ENCODE data around the gene TTLL11. TPM values are rescaled to one million over a fixed set of nuclear protein-coding genes. Genes with fewer than 3 reads are reported as not detected.

The TTLL11 gene
- total RNA-seq, 2 donors from 2014 or later: 0.39 to 2.1 TPM

- no peaks in the 10 kb centered on the region for H3K36me3 Mint-ChIP-seq
- no peak for ATAC-seq
- H3K27ac Mint-ChIP-seq: no peak overlapping the region
- DNase-seq (ENCODE audit: low spot score in 2 of 2): no peak
- H3K9me3 Mint-ChIP-seq: no peaks in the 10 kb centered on the region
Observed at GRCh38 chr9:121956808-121957207, 136.3 kb downstream of the TTLL11 start.

- no peaks in the 10 kb centered on the region for H3K36me3 Mint-ChIP-seq
- H3K9me3 Mint-ChIP-seq: no peaks in the 10 kb centered on the region
- DNase-seq (ENCODE audit: low spot score in 2 of 2) (no peak), ATAC-seq (no peak)
- H3K27ac Mint-ChIP-seq: no peak overlapping the region
Observed at GRCh38 chr9:121955649-121956048, 137.5 kb downstream of the TTLL11 start.

- H3K9me3 Mint-ChIP-seq: no peaks in the 10 kb centered on the region
Observed at GRCh38 chr9:121954477-121955140, 138.5 kb downstream of the TTLL11 start.

GRCh38 chr9:121952611-121953010, 140.5 kb downstream of the TTLL11 start:
- peak overlapping the region in 1 of 2 donors; percentile 59 for H3K27ac Mint-ChIP-seq
- no peaks in the 10 kb centered on the region for H3K9me3 Mint-ChIP-seq
- ATAC-seq (no peak), DNase-seq (ENCODE audit: low spot score in 2 of 2) (no peak)
- no peaks in the 10 kb centered on the region for H3K36me3 Mint-ChIP-seq

More at GRCh38 chr9:121954477-121955140, 138.5 kb downstream of the TTLL11 start:
- Mint-ChIP-seq H3K36me3 (no peaks in the 10 kb centered on the region), H3K27ac (no peak overlapping the region)
- DNase-seq (ENCODE audit: low spot score in 2 of 2): no peak
- no peak for ATAC-seq

GRCh38 chr9:121950866-121951265, 142.2 kb downstream of the TTLL11 start:
- no peaks in the 10 kb centered on the region for H3K9me3 Mint-ChIP-seq
- DNase-seq (ENCODE audit: low spot score in 2 of 2): no peak
- no peak overlapping the region for H3K27ac Mint-ChIP-seq
- no peak for ATAC-seq
- H3K36me3 Mint-ChIP-seq: no peaks in the 10 kb centered on the region

GRCh38 chr9:121950441-121950840, 142.7 kb downstream of the TTLL11 start:
- Mint-ChIP-seq H3K9me3 (no peaks in the 10 kb centered on the region), H3K36me3 (no peaks in the 10 kb centered on the region), H3K27ac (no peak overlapping the region)
- DNase-seq (ENCODE audit: low spot score in 2 of 2) (no peak), ATAC-seq (no peak)

GRCh38 chr9:121949766-121950165, 143.3 kb downstream of the TTLL11 start:
- H3K27ac Mint-ChIP-seq: no peak overlapping the region
- no peaks in the 10 kb centered on the region for H3K36me3 Mint-ChIP-seq
- no peaks in the 10 kb centered on the region for H3K9me3 Mint-ChIP-seq
- ATAC-seq (no peak), DNase-seq (ENCODE audit: low spot score in 2 of 2) (no peak)

GRCh38 chr9:121949364-121949763, 143.7 kb downstream of the TTLL11 start:
- Mint-ChIP-seq H3K27ac (no peak overlapping the region), H3K9me3 (no peaks in the 10 kb centered on the region), H3K36me3 (no peaks in the 10 kb centered on the region)
- DNase-seq (ENCODE audit: low spot score in 2 of 2) (no peak), ATAC-seq (peak in 1 of 2 donors; percentile 61)

GRCh38 chr9:121947775-121948174, 145.3 kb downstream of the TTLL11 start:
- H3K36me3 Mint-ChIP-seq: no peaks in the 10 kb centered on the region
- ATAC-seq: no peak

GRCh38 chr9:121946465-121946864, 146.6 kb downstream of the TTLL11 start:
- H3K27ac Mint-ChIP-seq: no peak overlapping the region
- no peak for DNase-seq (ENCODE audit: low spot score in 2 of 2)
- H3K36me3 Mint-ChIP-seq: no peaks in the 10 kb centered on the region
- no peaks in the 10 kb centered on the region for H3K9me3 Mint-ChIP-seq
- ATAC-seq: no peak

More at GRCh38 chr9:121947775-121948174, 145.3 kb downstream of the TTLL11 start:
- no peaks in the 10 kb centered on the region for H3K9me3 Mint-ChIP-seq
- DNase-seq (ENCODE audit: low spot score in 2 of 2): no peak
- no peak overlapping the region for H3K27ac Mint-ChIP-seq

GRCh38 chr9:121945849-121946248, 147.3 kb downstream of the TTLL11 start:
- DNase-seq (ENCODE audit: low spot score in 2 of 2): no peak
- no peak overlapping the region for H3K27ac Mint-ChIP-seq
- H3K36me3 Mint-ChIP-seq: no peaks in the 10 kb centered on the region
- H3K9me3 Mint-ChIP-seq: no peaks in the 10 kb centered on the region
- ATAC-seq: no peak

- H3K27ac Mint-ChIP-seq: no peak overlapping the region
- H3K9me3 Mint-ChIP-seq: no peaks in the 10 kb centered on the region
- ATAC-seq: no peak
- H3K36me3 Mint-ChIP-seq: no peaks in the 10 kb centered on the region
- DNase-seq (ENCODE audit: low spot score in 2 of 2): no peak
Observed at GRCh38 chr9:121945281-121945680, 147.8 kb downstream of the TTLL11 start.

GRCh38 chr9:121944711-121945191, 148.4 kb downstream of the TTLL11 start:
- Mint-ChIP-seq H3K36me3 (no peaks in the 10 kb centered on the region), H3K9me3 (no peaks in the 10 kb centered on the region), H3K27ac (no peak overlapping the region)
- ATAC-seq (no peak), DNase-seq (ENCODE audit: low spot score in 2 of 2) (no peak)

- H3K27ac Mint-ChIP-seq: no peak overlapping the region
- H3K36me3 Mint-ChIP-seq: no peaks in the 10 kb centered on the region
- no peaks in the 10 kb centered on the region for H3K9me3 Mint-ChIP-seq
- DNase-seq (ENCODE audit: low spot score in 2 of 2): no peak
- ATAC-seq: no peak
Observed at GRCh38 chr9:121943463-121943862, 149.6 kb downstream of the TTLL11 start.

- no peaks in the 10 kb centered on the region for H3K9me3 Mint-ChIP-seq
- ATAC-seq (no peak), DNase-seq (ENCODE audit: low spot score in 2 of 2) (no peak)
- H3K36me3 Mint-ChIP-seq: no peaks in the 10 kb centered on the region
- H3K27ac Mint-ChIP-seq: no peak overlapping the region
Observed at GRCh38 chr9:121942866-121943382, 150.2 kb downstream of the TTLL11 start.

- Mint-ChIP-seq H3K27ac (no peak overlapping the region), H3K9me3 (no peaks in the 10 kb centered on the region), H3K36me3 (no peaks in the 10 kb centered on the region)
- DNase-seq (ENCODE audit: low spot score in 2 of 2) (no peak), ATAC-seq (no peak)
Observed at GRCh38 chr9:121942313-121942712, 150.8 kb downstream of the TTLL11 start.

- Mint-ChIP-seq H3K27ac (no peak overlapping the region), H3K36me3 (no peaks in the 10 kb centered on the region), H3K9me3 (no peaks in the 10 kb centered on the region)
- DNase-seq (ENCODE audit: low spot score in 2 of 2): no peak
- ATAC-seq: no peak
Observed at GRCh38 chr9:121939643-121940042, 153.5 kb downstream of the TTLL11 start.

GRCh38 chr9:121938621-121939020, 154.5 kb downstream of the TTLL11 start:
- H3K27ac Mint-ChIP-seq: no peak overlapping the region
- ATAC-seq (no peak), DNase-seq (ENCODE audit: low spot score in 2 of 2) (no peak)
- no peaks in the 10 kb centered on the region for H3K9me3 Mint-ChIP-seq
- H3K36me3 Mint-ChIP-seq: no peaks in the 10 kb centered on the region
